Ectodermal cell (in vitro differentiated cells): Measurements from ENCODE around the gene KCNMB2.

ENCODE experiments used
- H3K27ac ChIP-seq: 2 replicates; pipeline ENCODE4 v1.7.0; 2013; ENCODE audit warnings: mild to moderate bottlenecking, low read depth, low read length; ENCODE audit not compliant: insufficient read depth, poor library complexity, severe bottlenecking
- H3K27me3 ChIP-seq: 2 replicates; pipeline ENCODE4 v1.7.0; 2013; ENCODE audit warnings: mild to moderate bottlenecking, low read length; ENCODE audit not compliant: insufficient read depth, control insufficient read depth, poor library complexity, severe bottlenecking
- H3K36me3 ChIP-seq: one replicate; pipeline ENCODE4 v1.7.0; 2013; ENCODE audit warnings: low read length; ENCODE audit not compliant: control insufficient read depth, insufficient read depth
- H3K4me1 ChIP-seq: one replicate; pipeline ENCODE4 v1.7.0; 2013; ENCODE audit warnings: low read length; ENCODE audit not compliant: control insufficient read depth, insufficient read depth
- H3K4me3 ChIP-seq: 2 replicates; pipeline ENCODE4 v1.7.0; 2013; ENCODE audit warnings: low read depth, low read length, control low read depth; ENCODE audit not compliant: insufficient read depth
- H3K9me3 ChIP-seq: 2 replicates; pipeline ENCODE4 v1.7.0; 2013; ENCODE audit warnings: mild to moderate bottlenecking, low read length, moderate library complexity; ENCODE audit not compliant: control insufficient read depth
- WGBS, 2 experiments: methylation state at CpG; one replicate each; pipeline ENCODE4 v1.1.7; 2013; ENCODE audit warnings: missing lambda C conversion rate in 2 of 2; 5-methylcytosine and 5-hydroxymethylcytosine counted together

Gene KCNMB2

GRCh38 chr3:178597371-178597770, 61.1 kb downstream of the KCNMB2 start:
- no peaks in the 10 kb centered on the region for H3K9me3 ChIP-seq
- H3K27me3 ChIP-seq = no peaks in the 10 kb centered on the region
- no peak overlapping the region for H3K4me3 ChIP-seq
- H3K4me1 ChIP-seq = peaks cover 5% of the 10 kb centered on the region
- WGBS, 2 experiments = 98 to 99% methylated on average over 2 of the region's 2 CpGs
- no peaks in the 10 kb centered on the region for H3K36me3 ChIP-seq
- no peak overlapping the region for H3K27ac ChIP-seq

GRCh38 chr3:178602856-178603255, 66.6 kb downstream of the KCNMB2 start:
- WGBS, 2 experiments = 88 to 98% methylated on average over 1 of the region's 2 CpGs
- H3K9me3 ChIP-seq = no peaks in the 10 kb centered on the region
- no peaks in the 10 kb centered on the region for H3K36me3 ChIP-seq
- no peak overlapping the region for H3K4me3 ChIP-seq
- no peaks in the 10 kb centered on the region for H3K27me3 ChIP-seq
- peaks cover 5% of the 10 kb centered on the region for H3K4me1 ChIP-seq
- no peak overlapping the region for H3K27ac ChIP-seq

- Histone ChIP-seq H3K9me3 (no peaks in the 10 kb centered on the region), H3K4me1 (peaks cover 5% of the 10 kb centered on the region), H3K36me3 (no peaks in the 10 kb centered on the region), H3K4me3 (no peak overlapping the region), H3K27me3 (no peaks in the 10 kb centered on the region), H3K27ac (no peak overlapping the region)
- WGBS, 2 experiments = 80 to 90% methylated on average over 1 of the region's 1 CpG
These were observed 67.5 kb downstream of the KCNMB2 start for GRCh38 chr3:178603735-178604134.

DNA sequence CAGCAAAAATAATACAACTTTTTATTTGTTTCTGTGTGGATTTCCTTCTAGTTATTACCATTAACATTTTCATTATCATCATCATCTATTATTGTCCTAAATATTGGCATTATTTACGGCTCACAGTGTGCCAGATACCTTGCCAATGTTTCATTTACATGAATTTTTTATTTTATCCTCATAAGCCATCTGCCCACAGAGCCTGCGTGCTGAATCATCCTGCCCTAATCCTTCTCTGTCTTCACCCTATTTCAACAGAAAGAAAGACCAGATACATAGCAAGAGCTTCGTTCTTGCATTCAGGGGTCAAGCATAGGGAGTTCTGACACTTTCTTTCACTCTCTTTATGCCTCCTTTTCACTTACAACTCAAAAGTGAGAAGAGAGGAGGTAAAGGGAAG, 82.0 kb downstream of the KCNMB2 start:
- Histone ChIP-seq H3K27me3 (no peaks in the 10 kb centered on the region), H3K4me3 (no peak overlapping the region), H3K27ac (no peak overlapping the region), H3K4me1 (no peaks in the 10 kb centered on the region), H3K9me3 (no peaks in the 10 kb centered on the region), H3K36me3 (no peaks in the 10 kb centered on the region)
- WGBS, 2 experiments = 81 to 88% methylated on average over 2 to 3 of the region's 3 CpGs

DNA sequence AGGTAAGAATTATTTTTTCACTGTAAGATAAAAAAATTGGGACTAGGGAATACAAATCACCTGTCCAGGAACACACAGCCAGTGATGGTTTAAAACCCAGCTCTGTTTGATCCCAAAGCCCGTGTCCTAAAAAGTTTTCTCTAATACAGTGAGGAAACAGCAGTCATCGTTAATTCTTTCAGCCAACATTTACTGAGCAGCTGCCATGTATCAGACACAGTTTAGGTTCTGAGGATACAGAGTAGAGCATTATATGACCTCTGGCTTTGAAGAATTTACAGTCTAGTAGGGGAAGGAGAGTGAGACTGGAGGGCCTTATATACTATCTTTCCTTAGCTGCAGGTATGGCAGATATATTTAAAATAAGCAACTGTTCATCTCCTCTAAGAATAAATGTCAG, 82.7 kb downstream of the KCNMB2 start:
- no peak overlapping the region for H3K4me3 ChIP-seq
- 96% methylated on average over 2 of the region's 2 CpGs for WGBS, 2 experiments
- no peaks in the 10 kb centered on the region for H3K4me1 ChIP-seq
- no peak overlapping the region for H3K27ac ChIP-seq
- H3K9me3 ChIP-seq = no peaks in the 10 kb centered on the region
- H3K36me3 ChIP-seq = no peaks in the 10 kb centered on the region
- H3K27me3 ChIP-seq = no peaks in the 10 kb centered on the region

DNA sequence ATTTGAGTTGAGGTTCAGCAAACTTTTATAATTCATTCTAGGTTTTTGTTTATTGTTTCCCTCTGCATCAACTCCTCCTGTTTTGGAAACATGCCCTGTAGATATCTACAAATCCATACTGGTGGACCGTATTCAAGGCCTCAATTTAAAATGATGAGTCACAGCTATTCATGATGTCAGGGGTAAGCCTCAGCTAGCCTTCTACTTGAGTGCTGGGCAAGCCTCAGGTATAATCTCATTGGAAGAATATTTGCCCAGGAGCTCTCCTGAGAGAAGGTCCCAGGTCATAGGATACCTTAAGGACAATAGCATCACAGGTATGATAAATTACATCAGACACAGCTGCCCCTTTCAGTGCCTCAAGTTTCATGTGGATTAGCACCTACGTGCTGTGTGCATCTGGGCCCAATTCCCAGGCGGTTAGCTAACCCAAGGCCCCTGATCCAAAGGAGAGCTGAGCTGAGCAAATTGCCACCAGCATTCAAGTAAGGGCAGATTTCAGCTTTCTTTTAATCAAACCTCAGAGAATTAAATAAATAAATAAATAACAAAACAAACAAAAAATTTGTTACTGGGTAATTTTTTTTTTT, 87.5 kb downstream of the KCNMB2 start:
- 71 to 85% methylated on average over 3 of the region's 3 CpGs for whole genome bisulfite sequencing, 2 experiments
- Histone ChIP-seq H3K27ac (no peak overlapping the region), H3K27me3 (no peaks in the 10 kb centered on the region), H3K9me3 (no peaks in the 10 kb centered on the region), H3K36me3 (no peaks in the 10 kb centered on the region), H3K4me3 (no peak overlapping the region), H3K4me1 (no peaks in the 10 kb centered on the region)

DNA sequence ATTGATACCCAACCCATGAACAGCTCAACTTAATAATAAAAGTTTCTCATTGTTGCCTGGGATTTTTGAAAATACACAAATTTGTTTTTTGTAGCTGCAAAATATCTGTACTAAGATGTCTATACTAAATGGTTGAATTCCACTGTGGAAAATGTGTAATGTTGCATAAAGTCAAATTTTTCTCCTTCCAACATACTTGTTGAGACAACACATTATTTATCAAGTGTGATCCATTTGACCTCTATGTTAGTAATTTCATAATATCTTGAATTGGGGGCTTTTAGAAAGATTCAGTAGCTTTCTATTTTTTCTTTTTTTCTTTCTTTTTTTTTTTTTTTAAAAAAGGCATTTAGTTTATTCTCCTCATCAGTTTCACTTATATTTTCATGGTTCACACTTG, 88.0 kb downstream of the KCNMB2 start:
- Histone ChIP-seq H3K9me3 (no peaks in the 10 kb centered on the region), H3K27ac (no peak overlapping the region), H3K36me3 (no peaks in the 10 kb centered on the region), H3K27me3 (no peaks in the 10 kb centered on the region), H3K4me1 (no peaks in the 10 kb centered on the region), H3K4me3 (no peak overlapping the region)

DNA sequence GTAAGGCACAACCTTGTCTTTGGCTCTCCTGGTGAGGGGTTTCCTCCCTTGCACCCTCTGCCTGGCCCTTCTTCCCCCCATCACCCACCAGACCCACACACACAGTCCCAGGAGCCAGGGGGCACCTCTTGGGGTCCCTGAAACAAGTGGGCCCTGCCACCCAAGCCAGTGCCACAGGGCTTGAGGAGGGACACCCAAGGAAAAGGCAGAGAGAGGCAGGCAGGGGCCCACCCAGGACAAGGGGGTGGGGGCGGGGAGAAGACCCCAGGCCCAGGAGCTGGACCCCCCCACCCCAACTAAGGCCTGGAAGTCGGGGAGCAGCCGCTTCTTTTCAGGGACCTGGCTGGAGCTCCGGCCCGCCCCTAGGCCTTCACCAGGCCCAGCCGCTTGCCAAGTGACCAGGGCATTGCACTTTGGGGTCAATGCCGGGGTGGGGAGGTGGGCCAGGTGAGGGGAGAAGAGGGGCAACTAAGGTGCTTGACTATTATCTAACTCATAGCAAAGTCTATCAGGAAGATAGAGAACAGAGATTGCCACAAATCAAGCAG, 88.9 kb downstream of the KCNMB2 start:
- Histone ChIP-seq H3K4me1 (no peaks in the 10 kb centered on the region), H3K27ac (no peak overlapping the region), H3K4me3 (no peak overlapping the region), H3K9me3 (no peaks in the 10 kb centered on the region), H3K27me3 (no peaks in the 10 kb centered on the region), H3K36me3 (no peaks in the 10 kb centered on the region)
- WGBS, 2 experiments = 91 to 97% methylated on average over 6 to 7 of the region's 7 CpGs

DNA sequence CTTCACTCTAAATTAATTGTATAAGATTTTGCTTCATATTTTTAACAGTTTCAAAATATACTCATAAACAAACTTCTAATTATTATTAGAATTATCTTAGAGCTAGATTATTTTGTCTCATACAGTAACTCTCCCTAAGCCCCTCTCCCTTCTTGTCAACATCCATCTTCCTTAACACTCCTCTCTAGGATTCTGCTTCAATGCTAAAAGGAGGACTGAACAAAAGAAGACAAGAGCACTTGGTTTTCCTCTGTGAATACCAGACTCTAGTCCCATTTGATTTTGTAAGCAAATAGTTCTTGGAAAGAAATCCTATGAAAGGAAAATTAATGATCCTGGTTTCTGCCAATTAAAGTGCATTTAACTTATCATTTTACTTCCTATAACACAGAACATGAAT, 91.8 kb downstream of the KCNMB2 start:
- Histone ChIP-seq H3K4me3 (no peak overlapping the region), H3K4me1 (no peaks in the 10 kb centered on the region), H3K36me3 (no peaks in the 10 kb centered on the region), H3K27me3 (no peaks in the 10 kb centered on the region), H3K27ac (no peak overlapping the region), H3K9me3 (no peaks in the 10 kb centered on the region)

DNA sequence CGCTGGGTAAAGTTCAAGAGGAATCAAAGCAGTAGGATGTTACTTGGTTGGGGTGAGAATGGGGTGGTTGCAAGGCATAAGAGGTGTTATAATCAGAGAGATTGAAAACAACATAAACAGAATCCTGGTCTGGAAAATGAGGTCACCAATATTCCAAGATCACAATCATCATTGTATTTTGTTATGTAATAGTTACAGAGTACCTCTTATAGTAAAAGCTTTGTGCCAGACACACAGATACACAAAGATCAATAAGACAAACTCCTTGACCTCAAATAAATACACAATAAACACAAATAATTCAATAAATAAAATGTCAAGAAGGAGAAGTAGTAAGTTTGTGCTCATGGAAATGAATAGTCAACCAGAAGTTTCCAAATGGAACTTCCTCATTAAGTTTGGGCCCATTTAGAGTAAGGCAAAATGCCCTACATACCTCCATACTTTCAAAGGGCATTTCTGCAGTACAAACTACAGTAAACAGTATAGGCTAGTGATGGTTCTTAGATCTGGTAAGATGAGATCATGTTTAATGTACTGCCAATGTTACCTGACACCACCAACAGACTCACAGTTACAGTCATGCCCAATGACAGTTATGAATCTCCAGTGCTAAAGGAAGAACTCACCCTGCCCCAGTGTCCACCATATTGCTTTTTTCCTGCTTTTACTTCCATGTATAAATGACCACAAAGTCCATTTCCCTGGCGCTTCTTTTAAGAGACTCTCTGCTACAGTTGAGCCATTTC, 93.4 kb downstream of the KCNMB2 start:
- WGBS, 2 experiments = 96 to 100% methylated on average over 2 of the region's 2 CpGs
- no peak overlapping the region for H3K27ac ChIP-seq

More for the DNA sequence above, 93.4 kb downstream of the KCNMB2 start:
- no peaks in the 10 kb centered on the region for H3K4me1 ChIP-seq
- no peak overlapping the region for H3K4me3 ChIP-seq
- no peaks in the 10 kb centered on the region for H3K27me3 ChIP-seq
- no peaks in the 10 kb centered on the region for H3K9me3 ChIP-seq
- no peaks in the 10 kb centered on the region for H3K36me3 ChIP-seq
